LNCaP clone FGC (cell line): ENCODE data around the gene MORN1.

Source experiments
- DNase-seq: peaks from one replicate; pipeline ENCODE4 v3.0.0-alpha.2; 2011; ENCODE audit warnings: low read depth
- H3K4me3 ChIP-seq: 2 replicates; pipeline ENCODE4 v1.5.1; 2011; ENCODE audit warnings: mild to moderate bottlenecking, low read depth, low read length, control low read depth
- TF ChIP-seq, protein P1 (sequence below): IDR thresholded peaks from 2 replicates; pipeline ENCODE4 v1.5.1; 2012; ENCODE audit warnings: mild to moderate bottlenecking; ENCODE audit not compliant: control insufficient read depth, insufficient read depth; ENCODE audit errors: extremely low read depth

Gene MORN1

DNA sequence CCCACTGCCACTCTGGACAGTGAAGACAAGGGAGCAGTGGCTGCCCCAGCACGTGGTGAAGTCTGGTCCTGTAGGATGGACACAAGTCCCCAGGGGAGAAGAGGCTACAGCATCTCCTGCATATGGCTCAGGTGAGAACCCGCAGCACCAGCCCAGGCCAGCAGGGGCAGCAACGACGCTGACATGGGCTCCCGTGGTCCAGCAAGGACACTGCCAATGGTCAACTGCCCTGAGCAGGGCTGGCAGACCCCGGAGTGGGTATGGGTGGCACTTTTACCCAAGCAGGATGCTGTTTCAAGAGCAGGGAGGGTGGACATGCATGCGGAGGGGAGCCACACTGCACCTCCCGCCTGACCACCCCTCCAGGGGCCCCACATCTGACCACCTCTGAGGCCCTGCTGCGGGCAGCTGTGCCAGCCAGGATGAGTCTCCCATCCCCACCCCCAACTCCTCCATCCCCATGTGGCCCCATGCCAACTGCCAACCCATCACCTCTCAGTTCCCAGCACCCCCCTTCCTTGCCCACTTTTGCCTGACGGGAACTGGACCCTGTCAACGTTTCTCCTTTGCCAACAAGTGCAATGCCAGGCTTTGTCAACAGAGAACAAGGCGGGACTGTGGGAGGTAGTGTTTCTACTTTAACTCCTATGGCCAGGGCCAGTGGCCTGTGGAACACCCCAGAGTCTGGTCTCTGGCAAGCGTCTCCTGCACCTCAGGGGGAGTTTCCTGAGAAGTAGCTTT, 8.6 kb downstream of the MORN1 start:
- no peak overlapping the region for H3K4me3 ChIP-seq
- TF ChIP-seq, protein P1, sequence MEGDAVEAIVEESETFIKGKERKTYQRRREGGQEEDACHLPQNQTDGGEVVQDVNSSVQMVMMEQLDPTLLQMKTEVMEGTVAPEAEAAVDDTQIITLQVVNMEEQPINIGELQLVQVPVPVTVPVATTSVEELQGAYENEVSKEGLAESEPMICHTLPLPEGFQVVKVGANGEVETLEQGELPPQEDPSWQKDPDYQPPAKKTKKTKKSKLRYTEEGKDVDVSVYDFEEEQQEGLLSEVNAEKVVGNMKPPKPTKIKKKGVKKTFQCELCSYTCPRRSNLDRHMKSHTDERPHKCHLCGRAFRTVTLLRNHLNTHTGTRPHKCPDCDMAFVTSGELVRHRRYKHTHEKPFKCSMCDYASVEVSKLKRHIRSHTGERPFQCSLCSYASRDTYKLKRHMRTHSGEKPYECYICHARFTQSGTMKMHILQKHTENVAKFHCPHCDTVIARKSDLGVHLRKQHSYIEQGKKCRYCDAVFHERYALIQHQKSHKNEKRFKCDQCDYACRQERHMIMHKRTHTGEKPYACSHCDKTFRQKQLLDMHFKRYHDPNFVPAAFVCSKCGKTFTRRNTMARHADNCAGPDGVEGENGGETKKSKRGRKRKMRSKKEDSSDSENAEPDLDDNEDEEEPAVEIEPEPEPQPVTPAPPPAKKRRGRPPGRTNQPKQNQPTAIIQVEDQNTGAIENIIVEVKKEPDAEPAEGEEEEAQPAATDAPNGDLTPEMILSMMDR, result peak; percentile 47
- DNase-seq, result no peak

DNA sequence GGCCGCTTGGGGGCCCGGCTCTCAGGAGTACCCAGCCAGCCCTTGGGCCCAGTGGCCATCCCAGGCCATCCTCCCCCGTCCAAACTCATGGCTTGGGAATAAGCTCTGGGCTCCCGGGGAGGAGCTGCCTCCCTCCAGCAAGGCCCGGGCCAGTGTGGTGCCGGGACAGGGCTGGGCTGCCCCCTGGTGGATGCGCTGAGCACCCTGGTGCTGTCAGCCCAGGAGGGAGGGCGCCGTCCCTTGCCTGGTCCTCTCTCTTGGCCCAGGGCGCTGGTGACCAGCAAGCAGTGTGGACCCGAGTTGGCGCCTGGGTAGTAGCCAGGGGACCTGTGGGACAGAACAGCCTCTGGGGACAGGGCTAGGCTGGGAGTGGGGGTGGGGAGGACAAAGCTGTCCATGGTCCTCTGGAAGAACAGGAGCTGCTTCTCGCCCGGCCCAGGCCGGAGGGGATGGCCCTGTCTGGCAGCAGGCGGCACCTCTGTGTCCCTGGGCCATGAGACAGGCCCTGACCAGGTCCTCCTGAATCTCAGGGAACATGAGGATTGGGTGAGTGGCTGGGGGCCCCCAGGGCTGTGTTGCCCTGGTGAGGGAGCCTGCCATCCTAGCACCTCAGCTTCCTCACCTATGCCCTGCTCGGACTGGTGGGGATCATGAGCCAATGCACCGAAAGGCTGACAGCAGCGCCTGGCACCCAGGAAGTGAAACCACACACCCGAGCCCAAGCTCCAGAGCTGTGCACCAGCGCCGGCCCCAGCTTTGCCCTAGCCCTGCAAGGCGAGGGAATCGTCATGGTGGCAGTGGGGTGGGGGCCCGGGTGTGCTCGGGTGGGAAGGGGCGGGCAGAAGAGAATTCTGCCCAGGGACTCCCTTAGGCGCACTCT, 9.4 kb downstream of the MORN1 start:
- no peak for DNase-seq
- H3K4me3 ChIP-seq, result no peak overlapping the region
- TF ChIP-seq, protein P1, result peak; percentile 98

DNA sequence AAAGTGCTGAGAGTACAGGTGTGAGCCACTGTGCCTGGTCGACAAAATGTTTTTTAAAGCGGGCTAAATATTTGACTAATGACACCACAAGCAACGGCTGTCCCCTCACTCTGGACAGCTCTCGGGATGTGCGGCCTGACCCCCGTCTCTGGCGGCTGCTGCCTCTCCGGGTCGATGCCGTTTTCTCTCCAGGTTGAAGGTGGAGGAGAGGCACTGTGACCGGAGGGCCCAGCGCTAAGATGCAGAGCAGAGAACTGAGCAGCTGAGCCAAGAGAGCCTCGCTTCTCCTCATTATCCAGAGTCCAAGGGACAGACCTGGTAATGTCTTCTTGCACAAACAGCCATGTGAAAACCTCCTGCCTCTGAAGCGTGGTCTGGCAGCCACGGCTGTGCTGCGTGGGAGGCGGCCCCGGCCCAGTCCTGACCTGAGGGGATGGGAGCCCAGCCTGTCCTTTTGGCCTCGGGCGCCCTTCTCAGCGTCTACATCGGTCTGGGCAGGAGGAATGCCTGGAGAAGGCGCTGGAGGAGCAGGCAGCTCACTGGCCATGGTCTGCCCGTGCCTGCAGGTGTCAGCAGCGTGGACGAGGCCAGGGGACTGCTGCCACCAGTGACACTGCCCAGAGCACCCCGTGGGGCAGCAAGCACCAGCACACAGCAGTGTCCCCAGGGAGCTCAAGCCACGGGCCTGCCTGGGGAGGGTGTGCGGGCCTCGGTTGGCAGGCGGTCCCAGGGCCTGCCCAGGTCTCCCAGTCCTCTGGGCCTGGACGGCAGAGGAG, 10.3 kb downstream of the MORN1 start:
- TF ChIP-seq, protein P1, result no peak
- DNase-seq, result no peak
- no peak overlapping the region for H3K4me3 ChIP-seq

DNA sequence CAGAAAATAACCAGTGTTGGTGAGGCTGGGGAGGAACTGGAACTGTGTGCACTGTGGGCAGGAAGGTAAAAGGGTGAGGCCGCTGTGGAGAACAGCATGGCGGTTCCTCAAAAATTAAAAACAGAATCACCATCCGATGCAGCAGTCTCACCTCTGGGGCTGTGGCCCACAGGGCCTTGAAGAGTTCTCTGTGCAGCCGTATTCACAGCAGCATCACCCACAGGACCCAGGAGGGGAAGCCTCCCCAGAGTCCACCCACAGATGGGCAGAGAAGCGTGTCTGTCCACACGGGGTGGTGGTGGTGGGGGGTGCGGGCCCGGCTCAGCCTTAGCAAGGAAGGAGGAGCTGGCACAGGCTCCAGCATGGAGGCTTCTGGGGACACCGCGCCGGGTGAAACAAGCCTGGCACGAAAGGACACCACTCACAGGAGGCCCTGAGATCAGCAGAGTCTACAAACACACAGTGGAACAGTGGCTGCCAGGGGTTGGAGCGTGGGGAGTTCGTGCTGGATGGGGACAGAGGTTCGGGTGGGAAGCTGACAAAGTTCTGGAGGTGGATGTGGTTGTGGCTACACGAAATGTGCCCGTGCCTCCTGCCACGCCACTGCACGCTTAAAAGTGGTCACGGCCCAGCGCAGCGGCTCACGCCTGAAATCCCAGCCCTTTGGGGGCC, 11.5 kb downstream of the MORN1 start:
- no peak for DNase-seq
- TF ChIP-seq, protein P1, result no peak
- H3K4me3 ChIP-seq, result no peak overlapping the region

DNA sequence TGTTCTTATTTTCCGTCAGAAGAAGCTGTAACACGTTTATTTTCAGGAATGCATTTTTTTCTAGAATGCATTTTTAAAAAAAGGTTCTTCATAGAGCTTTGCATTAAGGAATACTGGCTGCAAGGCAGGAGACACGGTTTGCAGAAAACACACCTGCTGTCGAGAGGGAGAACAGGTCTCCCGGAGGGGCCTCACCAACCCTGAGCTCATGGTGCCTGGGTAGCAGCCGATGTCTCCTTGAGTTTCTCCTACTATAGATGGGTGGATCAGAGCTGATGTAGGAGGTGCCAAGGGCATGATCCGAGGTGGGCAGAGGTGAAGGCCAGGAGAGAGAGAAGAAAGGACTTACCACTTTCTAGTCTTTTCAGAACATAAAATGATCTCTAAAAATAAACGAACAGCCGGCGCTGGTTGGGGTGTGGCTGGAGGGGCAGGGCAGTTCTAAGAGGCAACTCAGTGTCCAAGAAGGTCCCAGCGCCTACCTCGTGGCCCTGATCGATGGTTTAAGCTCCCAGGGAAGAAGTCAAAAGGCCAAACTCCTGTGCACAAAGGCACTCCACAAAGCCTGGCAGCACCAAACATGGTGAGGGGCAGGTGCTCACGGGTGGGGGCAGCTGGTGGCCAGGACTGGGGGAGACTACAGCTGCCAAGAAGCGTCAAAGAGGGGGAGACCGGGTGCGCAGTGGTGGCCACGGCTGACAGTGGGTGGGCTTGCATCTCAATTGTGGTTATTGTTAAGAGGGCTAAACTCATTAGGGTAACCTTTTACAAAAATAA, 12.2 kb downstream of the MORN1 start:
- DNase-seq, result no peak
- TF ChIP-seq, protein P1, result no peak
- no peak overlapping the region for H3K4me3 ChIP-seq

DNA sequence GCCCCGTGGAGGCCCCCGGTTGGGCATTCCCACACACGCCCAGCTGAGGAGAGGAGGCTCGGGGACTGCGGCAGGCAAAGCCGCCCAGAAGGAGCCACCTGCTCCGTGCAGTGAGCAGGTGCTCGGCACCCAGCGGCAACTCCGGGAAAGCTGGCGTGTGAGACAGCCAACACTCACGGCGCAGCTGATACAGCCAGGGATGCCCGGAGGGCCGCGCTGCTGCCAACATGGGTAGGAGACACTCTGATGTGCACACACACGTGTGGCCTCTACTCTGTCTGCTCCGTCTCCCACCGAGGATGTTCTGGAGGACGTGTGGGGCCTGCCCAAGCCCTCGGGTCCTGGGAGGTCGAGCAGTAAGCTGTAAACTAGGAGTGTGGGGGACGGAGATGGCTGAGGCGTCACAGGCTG, 12.9 kb downstream of the MORN1 start:
- H3K4me3 ChIP-seq, result no peak overlapping the region
- DNase-seq, result no peak
- TF ChIP-seq, protein P1, result no peak
